ENCODE measurements around the gene GJB2. TPM values are rescaled to one million over a fixed set of nuclear protein-coding genes. Genes with fewer than 3 reads are reported as not detected.

The GJB2 gene
- not detected in 2 replicates for total RNA-seq

GRCh38 chr13:20192836-20193161, at the start of gene GJB2:
GJB2 (minus strand) TSS chr13:20192938; CDS start chr13:20189581, 3,357 bp downstream.

GRCh38 chr13:20231839-20232555, 39.3 kb upstream of the GJB2 start, which contains the start of gene GJB6:
GJB6 (minus strand) TSS chr13:20232319; CDS start chr13:20223480, 8,839 bp downstream.

GRCh38 chr13:20160306-20161274, 32.1 kb downstream of the GJB2 start, which contains the start of gene GJA3:
GJA3 (minus strand) TSS chr13:20161052; CDS start chr13:20143288, 17,764 bp downstream.

Other genes starting within 250 kb of the GJB2 start
- 25.6 and 34.0 TPM in 2 replicates for gene ZMYM2, start 234.2 kb downstream of the GJB2 start, total RNA-seq
- gene GJA3, start 31.9 kb downstream of the GJB2 start, total RNA-seq = not detected in 2 replicates
- not detected in 2 replicates for gene GJB6, start 39.4 kb upstream of the GJB2 start, total RNA-seq